ENCODE measurements around the gene HAGH.

HAGH gene

DNA sequence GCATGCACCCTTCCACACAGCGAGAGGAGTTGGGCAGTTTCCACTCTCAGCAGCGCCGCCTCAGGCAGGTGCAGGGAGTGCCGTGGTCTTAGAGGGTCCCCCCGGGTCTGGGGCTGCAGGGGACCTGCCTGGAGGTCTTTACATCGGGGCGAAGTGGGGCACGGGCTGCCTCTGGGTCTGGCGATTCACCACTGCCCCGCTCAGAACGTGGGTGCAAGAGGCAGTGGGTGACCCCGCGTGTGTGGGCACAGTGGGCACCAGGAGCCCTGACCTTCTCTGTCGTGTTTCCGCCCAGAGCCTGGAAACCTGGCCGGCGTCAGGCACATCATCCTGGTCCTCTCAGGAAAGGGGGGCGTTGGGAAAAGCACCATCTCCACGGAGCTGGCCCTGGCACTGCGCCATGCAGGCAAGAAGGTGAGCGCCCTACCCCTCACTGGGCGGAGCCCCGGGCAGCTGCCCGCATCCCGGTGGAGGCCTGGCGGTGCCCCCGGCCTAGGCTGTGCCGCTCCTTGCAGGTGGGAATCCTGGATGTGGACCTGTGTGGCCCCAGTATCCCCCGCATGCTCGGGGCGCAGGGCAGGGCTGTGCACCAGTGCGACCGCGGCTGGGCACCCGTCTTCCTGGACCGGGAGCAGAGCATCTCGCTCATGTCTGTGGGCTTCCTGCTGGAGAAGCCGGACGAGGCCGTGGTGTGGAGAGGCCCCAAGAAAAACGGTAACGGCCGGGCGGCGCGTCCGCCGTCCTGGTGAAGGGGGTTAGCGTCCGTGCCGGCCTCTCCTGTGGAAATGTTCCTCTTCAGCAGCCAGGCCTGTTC lies 40.2 kb downstream of the HAGH start:
- no peak for DNase-seq (ENCODE audit: low read depth)

DNA sequence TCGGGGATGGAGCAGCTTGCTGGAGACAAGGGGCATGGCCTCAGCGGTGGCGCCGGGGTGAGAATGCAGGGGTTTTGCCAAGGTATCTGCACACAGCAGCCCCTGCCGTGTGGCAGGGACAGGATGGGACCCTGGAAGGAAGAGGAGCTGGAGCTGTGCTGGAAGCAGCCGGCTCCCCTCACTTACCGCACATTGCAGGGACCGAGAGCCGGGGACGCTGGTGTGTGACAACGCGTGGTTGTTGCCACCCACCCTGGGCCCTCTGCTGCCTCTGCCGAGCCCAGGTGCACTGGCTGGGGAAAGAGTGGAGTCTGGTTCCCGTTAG lies 40.8 kb downstream of the HAGH start:
- DNase-seq (ENCODE audit: low read depth) = no peak

DNA sequence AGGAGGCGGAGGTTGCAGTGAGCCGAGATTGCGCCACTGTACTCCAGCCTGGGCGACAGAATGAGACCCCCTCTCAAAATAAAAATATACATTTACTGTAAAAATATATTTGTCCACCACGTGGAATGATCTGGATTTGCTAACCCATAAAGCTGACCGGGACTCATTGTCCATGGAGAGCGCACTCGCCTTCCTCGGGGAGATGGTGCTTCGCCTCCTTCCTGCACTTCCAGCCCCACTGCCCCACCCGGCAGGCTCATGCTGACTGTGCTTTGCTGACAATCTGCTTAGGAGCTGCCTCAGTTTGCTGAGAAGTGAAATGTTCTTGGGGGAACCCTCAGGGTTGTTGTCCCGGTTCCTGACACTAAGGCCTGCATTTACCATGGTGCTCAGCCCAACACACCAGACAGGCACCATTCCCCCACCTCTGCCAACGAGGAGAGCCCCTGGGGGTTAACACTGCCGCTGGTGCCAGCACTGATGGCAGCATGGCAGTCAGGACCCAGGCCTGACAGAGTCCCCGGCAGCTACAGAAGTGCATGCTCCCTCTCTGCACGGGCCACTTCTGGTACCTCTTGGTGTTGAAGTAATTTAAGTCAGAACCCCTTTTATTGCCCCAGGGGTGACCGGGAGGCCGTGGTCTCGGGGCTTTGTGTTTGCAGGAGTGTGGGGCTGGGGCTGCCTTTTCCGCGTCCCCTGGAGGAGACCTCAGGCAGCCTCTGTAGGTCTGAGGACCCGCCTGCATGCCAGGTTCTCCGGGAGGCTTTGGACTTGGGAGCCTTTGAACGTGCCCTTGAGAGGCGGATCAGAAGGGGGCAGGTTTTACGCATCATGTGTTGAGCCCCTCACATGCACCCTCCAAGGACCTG lies 41.4 kb downstream of the HAGH start:
- no peak for DNase-seq (ENCODE audit: low read depth)

DNA sequence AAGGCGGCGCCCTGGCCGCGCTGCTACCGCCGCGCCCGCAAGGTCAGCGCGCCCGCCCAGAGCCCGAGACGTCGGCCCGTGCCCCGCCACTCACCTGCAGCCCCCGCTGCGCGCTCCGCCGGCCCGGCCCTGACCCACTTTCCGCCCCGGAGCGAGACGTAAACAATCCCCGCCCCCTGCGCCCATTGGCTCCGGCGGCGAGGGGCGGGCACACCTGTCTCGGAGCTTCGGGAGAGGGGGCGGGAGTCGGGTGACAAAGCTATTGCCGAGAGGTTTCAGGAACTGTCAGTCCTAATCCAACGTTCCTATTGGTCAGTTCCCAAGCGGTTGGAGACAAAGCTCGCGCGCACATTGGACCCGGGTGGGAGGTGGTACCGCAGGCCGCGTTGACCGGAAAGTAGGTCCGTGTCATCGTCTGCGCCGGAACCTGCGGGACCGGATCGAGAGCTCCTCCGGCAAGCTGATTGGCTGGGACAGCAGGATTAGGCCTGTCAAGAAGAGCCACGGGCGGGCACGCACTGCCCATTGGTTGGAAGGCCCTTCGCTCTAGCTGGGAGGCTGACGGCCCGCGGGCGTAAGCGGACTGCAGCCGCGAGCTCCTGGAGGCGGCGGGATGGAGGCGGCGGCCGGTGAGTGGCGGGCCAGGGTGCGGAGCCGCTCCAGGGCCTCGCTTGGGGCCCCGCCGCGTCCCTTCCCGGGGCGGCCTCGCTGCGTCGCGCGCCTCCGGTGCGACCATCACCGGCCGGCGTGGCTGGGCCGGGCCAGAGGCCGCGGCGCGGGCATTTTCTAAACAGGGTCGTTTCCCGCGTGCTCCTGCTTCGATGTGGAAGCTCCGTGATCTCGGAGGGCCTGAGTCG lies 44.0 kb downstream of the HAGH start, which contains the start of the genes NUBP2 and SPSB3:
Gene NUBP2 (plus strand): TSS at position 553 of the 857 bp plus-strand sequence. CDS start 61 bp downstream, at position 614.
Gene SPSB3 (minus strand): TSS at position 164 of the 857 bp plus-strand sequence. CDS start 1,088 bp downstream, outside the sequence.
- DNase-seq (ENCODE audit: low read depth) = peak; percentile 91

DNA sequence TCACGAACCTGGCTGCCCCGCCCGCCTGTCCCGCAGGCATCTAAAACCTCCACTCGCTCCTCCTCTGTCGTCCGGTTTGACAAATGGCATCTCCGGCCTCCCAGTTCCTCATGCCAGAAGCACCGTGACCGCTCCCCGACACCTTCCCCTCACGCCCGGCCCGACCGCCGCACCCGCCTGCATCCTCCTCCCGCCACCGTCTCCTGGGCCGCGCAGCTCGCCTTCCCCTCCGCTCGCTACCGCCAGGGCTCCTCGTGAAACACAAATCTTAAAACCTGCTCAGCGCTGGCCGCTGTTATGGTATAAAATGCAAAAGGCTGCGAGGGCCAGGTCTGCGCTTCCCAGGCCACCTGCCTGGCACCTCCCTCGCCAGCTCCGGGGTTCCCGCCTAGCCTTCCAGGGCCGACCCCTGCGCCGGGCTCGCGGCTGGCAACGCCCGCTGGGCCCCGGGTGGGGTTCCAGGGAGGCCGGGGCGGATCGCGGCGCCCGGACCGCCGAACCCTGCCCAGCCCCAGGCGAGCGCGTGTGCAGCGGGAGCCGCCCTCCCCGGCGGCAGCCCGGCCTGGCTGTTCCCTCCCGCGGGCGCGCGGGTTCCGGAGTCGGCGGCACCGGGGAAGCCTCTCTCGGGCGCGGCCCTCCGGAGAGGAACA lies 44.7 kb downstream of the HAGH start:
- DNase-seq (ENCODE audit: low read depth) = no peak

DNA sequence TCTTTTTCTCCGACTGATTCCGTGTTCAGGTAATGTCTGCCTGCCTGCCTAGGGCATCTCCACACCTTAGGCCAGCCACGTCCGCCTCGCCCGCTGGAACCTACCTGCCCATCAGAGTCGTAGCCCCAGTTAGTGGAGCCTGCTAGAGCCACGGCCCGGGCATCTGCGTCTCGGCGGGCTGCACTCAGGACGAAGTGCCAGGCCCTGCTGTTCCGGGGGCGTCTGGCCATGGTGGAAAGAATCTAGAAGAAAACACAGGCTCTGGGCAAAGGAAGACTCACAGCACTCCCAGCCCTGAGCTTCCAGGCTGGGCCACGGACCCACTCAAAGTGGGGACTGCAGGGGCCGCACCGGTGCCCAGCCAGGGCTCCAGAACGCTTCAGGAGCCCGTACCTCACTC lies 45.4 kb downstream of the HAGH start:
- DNase-seq (ENCODE audit: low read depth) = no peak

DNA sequence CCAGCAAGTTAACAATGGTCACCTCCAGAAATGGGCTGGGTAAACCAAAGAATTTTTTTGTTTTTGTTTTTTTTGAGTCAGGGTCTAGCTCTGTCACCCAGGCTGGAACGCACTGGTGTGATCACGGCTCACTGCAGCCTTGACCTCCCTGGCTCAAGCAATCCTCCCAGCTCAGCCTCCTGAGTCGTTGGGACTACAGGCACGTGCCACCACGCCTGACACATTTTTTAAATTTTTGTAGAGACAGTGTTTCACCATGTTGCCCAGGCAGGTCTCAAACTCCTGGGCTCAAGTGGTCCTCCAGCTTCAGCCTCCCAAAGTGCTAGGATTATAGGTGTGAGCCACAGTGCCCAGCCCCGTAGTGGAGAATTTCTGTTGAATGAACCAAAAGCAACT lies 46.0 kb downstream of the HAGH start:
- DNase-seq (ENCODE audit: low read depth) = no peak

DNA sequence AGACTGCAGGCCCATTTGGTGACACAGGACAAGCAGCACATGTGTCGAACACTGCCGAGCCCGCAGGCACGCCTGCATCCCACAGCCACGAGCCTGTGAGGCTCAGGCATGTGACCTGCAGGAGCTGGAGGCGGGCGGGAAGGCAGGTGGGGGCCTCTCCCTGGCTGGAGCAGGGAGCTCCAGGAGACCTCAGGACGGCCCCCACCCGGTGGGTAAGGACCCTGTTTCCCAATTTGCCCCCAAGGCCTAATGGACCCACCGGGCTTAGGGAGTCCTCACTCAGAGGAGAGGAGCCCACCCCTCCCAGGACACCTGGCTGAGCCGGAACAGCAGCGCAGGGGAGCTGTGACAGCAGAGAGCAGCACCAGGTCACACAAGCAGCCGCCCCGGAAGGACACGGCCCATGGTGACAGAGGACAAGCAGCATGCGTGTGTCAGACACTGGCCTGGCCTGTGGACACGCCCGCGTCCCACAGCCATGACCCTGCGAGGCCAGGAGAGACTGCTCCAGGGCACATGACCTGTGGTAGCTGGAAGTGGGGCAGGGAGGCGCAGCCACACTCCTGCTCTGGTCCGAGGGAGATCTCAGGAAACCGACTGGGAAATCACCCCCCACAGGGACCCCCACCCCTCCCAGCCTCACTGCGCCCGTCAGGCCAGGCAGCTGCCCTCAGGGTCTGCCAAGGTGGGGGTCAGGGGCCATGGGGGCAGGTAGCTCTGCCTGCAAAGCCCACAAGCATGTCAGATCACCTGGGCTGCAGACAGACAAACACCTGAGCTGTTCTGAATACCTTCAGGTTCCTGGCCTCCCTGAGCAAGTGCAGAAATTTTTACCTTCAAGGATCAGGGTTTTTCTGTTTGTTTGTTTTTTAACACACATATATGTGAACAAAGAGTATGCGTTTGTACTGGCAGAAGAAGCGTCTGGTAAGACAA lies 46.6 kb downstream of the HAGH start:
- no peak for DNase-seq (ENCODE audit: low read depth)

DNA sequence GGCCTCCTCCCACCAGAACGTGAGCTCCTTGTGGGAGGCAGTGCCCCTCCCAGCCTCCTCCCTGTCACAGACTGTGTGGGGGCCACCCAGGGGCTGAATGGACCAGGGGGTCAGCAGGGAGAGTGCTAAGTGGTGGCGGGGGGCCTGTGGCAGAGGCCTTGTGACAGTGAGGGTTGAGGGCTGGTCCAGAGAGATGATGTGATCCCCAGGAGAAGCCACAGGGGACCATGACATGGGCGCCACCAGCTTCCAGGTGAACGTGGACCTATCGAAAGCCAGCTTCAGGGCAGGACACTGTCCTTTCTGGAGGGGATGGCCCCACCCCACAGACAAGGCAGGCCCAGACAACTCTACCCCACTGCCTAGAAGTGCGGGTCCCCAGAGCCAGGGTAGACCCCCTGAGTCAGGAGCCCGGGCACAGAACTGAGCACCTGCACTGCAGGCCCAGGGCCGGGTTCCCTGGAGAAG lies 47.4 kb downstream of the HAGH start:
- DNase-seq (ENCODE audit: low read depth) = no peak

DNA sequence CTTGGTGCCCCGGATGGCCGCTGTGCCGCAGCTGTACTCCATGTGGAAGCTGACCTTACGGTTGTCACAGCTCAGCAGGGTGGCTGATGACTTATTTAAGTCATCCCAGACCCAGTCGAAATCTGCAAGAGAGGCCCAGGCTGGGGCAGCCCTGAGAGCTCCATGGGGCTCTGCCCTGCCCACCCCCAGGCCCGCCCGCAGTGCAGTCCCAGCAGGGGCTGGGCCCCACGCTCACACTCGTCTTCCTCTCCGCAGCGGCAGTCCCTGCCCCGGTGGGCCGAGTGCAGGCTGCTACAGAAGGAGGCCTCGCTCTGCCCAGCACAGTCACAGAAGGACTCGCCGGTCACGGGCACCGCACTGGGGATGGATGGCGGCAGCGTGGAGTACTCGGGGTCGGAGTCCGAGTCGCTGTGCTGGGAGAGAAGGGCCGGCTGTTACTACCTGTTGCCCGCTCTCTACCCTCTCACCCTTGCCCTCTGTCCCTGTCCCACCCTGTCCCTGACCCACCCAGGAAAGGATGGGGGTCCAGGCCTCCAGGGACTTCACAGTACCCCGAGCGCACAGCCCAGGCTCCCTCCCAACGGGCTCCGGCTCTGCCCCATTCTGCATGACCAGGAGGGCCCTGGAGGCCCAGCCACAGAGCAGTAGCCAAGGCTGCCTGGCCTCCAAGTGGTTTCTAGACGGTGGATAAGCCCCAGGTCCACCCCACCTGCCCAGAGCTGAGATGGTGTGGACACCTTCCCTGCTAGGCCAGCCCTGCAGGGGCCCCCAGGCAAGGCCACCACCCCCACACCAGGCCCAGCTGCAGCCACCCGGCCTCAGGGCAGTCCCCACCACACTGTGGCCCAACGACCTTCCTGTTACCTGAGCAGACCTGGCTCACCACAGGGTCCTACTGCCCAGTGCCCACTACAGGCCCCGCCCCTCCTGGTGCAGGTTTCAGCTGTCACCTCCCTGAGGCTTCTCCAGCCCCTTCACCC lies 48.1 kb downstream of the HAGH start:
- no peak for DNase-seq (ENCODE audit: low read depth)

DNA sequence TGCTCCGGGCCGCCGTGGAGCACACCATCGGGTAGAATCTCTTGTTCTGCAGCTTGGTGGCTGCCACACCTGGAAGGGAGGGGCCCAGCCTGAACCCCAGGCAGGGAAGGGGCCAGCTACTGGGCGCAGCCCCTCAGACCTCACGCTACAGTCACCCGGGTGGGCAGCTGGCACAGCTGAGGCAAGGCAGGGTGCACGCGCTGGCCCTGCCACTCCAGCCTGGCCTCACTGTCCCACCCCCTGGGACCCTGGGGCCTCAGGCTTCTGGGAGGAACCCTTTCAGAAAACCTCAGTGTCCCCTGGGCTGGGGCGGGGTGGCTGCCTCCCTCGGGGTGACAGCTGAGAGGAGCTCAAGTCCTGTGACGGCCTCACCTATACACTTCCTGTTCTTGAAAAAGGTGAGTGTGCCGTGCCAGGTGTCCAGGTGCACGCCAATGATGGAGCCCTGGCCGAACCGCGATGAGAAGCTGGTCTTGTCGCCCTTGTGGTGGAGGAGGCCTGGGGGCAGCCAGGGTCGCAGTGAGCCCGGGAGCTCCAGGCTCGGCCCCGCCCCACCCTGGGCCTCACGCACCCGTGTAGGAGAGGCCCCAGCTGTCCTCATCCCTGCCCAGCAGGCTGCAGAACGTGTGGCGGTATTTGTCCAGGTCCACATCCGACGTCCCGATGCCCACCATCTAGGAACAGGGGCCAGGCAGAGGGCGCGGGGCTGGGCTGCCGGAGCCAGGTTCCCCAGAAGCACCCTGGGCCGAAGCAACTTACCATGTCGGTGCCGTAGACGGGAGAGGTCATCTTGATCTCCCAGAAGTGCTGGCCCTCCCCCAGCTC lies 49.0 kb downstream of the HAGH start:
- no peak for DNase-seq (ENCODE audit: low read depth)

DNA sequence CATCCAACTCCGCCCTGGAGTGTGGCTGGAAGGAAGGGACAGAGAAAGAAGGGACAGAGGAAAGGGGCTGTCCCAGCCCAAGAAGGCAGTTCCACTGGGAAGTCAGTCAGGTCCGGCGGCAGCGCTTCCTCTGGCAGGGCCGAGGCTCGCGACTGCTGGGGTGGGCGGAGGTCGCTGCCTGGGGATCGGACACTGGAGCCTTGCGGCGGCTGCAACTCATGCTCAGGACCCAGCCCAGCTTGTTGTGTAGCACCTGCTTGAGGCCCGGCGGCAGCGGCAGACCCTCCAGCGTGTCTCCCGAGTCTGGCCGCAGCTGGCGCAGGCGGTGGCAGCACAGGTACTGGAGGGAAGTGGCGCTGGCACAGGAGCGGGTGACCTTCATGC lies 49.6 kb downstream of the HAGH start:
- no peak for DNase-seq (ENCODE audit: low read depth)

DNA sequence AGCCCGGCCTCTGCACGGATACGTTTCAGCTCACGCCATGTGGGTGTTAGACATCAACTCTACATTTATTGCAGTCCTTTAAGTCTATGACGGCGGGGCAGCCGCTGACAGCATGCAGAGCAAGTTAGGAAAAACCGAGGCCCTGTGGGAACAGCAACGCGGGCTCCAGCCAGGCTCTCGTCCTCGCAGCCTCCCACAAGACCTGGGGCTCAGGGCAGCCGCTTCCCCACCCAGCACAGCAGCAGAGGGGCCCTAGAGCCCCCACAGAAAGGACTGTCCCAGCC lies 50.0 kb downstream of the HAGH start:
- DNase-seq (ENCODE audit: low read depth) = no peak

DNA sequence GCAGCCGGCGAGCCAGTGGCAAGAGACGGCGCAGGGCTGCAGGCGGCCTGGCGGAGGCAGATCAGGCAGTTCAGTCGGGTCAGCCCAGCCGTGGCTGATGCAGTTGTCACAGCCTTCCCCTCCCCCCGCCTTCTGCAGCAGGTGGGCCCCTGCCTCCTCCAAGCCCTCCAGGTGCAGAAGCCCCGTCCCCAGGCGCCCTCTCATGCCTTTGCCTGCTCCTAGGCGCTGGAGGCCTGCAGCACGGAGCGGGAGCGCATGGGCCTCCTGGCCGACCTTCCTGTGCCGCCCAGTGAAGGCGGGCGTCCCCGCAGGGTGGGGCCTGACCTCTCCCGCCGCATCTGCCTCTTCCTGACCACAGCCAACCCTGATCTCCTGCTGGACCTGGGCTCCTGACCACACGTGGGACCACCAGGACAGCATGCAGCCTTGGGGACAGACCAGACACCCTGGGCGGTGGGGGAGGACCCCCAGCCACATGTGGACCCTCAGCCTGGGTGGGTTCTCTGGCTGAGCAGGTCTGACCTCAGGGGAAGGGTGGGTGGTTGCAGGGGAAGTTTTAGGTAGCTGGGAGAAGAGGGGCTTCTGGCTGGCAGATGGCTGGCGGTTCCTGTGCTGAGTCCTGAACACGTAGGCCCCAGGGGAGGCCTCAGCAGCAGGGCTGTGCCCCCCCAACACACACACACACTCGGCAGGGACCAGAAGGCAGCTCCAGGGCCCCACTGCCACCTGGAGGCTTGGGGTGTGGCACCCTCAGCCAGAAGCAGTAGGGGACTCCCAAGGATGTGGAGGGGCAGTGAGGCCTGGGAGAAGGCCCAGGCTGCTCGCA lies 50.6 kb downstream of the HAGH start:
- DNase-seq (ENCODE audit: low read depth) = no peak

DNA sequence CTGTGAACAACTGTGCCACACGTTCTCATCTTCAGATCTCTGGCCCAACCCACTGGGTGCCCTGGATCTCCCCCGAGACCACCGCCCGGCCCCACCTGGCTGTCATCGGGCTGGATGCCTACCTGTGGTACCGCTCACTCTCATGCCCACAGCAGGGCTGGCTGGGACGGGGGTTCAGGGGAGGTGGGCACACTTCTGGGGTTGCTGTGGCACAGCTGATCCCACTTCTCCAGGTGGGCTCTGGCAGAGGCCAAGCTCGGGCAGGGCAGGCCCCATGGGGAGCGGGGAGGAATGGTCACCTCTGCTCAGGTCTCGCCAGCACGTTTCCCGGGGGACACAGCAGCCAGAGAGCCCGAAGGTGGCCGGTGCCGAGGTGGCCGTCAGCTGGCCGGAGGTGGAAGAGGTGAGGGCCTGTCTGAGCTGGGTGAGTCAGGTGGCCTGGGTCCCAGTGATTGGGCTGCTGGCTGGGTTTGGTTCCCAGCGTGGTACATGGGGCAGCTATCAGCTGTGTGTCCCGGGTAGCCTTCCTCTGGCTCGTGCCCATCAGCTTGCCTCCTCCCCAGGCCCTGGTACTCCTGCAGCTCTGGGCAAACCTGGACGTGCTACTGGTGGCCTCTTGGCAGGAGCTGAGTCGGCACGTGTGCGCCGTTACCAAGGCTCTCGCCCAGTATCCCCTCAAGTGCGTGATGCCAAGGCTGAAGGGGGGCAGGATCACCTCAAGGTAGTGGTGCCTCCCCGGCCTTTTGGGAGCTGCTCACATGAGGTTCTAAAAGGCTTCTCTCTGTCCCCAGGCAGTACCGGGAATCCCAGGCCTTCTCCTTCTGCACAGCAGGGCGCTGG lies 51.4 kb downstream of the HAGH start:
- no peak for DNase-seq (ENCODE audit: low read depth)

DNA sequence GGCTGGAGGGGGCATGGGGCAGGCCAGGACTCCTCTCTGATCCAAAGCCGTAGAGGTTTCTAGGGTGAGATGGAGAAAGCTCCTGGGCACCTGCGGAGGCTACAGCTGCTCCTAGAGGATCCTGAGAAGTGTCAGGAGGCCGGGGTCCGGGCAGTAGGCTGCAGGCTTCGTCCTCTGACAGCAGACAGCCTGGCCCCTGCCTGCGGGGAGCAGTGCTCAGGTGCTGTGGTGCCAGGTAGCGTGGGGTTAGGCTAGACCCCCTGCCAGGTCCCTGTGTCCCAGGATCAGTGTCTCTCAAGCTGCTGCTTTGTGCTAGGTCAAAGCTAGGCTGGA lies 52.2 kb downstream of the HAGH start:
- DNase-seq (ENCODE audit: low read depth) = no peak

All from stimulated activated CD4-positive, alpha-beta T cell treated with anti-CD3 and anti-CD28 coated beads, Interleukin-2, amount 100 ng/mL, for 4 hours (primary cell).